ENCODE data around the gene CEP250.
A peak's percentile ranks its signal among the peaks of the same experiment; 100 is the strongest.
"Not testable (repeated sequence)": the region's sequence is repeated elsewhere in the genome, so short reads cannot be mapped to it uniquely, and the experiment has no call there.

The CEP250 gene

DNA sequence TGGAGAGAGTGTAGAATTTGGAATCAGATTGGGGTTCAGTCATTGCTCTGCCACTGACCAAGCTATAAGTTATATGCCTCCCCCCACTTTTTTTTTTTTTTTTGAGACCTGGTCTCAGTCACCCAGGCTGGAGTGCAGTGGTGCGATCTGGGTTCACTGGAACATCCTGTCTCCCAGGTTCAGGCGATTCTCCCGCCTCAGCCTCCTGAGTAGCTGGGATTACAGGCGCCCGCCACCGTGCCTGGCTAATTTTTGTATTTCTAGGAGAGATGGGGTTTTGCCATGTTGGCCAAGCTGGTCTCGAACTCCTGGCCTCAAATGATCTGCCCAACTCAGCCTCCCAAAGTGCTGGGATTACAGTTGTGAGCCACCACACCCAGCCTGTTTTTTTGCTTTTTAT lies 1.3 kb downstream of the CEP250 start:
- not testable (repeated sequence) for DNase-seq (ENCODE audit: low read depth, low spot score)

DNA sequence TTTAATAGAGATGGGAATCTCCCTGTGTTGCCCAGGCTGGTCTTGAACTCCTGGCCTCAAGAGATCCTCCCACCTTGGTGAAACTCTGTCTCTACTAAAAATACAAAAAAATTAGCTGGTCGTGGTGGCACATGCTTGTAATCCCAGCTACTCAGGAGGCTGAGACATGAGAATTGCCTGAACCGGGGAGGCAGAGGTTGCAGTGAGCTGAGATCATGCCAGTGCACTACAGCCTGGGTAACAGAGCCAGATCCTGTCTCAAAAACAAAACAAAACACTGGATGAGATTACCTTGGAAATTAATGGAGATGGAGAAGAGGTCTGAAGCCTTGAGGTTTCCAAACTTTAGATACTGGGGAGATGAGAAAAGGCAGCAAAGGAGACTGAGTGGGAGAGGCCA lies 2.1 kb downstream of the CEP250 start:
- DNase-seq (ENCODE audit: low read depth, low spot score): not testable (repeated sequence)

DNA sequence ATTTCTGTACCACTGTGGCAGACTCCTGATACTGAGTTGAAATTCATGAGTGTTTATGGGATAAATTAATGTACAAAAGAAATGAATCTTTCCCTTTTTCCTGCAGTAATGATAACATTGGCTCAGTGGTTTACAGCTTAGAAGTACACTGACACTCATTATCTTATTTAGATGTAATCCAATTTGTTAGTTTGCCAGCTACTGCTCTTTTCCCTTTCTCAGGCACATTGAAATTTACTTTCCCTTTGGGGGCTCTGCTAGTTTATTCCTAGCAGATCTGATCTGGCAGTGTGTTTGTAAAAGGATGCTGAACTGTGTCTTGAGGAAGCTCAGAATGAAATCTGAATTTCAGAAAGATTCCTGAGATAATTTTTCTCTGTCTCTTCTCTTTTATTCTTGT lies 3.0 kb downstream of the CEP250 start:
- DNase-seq (ENCODE audit: low read depth, low spot score): no peak

DNA sequence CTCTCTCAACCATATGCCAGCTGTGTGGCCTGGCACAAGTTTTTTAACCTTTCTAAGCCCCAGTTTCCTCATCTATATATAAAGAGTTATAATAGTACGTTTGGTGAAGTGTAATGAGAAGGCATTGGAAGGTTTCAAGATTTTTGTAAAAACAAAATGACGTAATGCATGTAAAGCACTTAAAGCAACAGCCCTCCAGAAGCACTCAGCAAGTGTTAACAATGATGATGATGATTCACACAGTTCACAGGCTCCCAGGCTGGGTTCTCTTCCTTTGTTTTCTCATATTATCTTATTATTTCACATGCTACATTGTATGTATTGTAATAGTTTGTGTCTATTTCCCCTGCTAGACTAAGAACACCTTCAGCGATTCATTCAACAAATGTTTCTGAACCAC lies 6.2 kb downstream of the CEP250 start:
- DNase-seq (ENCODE audit: low read depth, low spot score): no peak

DNA sequence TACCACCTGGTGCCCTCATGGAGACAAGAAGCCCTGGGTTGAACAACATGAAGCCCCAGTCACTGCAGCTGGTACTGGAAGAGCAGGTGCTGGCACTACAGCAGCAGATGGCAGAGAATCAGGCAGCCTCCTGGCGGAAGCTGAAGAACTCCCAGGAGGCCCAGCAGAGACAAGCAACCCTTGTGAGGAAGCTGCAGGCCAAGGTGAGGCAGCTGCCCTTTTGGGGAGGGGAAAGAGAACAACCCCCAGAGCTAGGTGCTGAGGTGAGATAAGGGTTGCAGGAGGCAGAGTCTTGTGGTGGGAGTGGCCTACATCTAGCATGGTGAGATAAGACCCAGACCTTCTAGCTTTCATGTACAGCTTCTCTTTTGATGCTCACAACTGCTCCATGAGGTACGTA lies 7.0 kb downstream of the CEP250 start:
- no peak for DNase-seq (ENCODE audit: low read depth, low spot score)

DNA sequence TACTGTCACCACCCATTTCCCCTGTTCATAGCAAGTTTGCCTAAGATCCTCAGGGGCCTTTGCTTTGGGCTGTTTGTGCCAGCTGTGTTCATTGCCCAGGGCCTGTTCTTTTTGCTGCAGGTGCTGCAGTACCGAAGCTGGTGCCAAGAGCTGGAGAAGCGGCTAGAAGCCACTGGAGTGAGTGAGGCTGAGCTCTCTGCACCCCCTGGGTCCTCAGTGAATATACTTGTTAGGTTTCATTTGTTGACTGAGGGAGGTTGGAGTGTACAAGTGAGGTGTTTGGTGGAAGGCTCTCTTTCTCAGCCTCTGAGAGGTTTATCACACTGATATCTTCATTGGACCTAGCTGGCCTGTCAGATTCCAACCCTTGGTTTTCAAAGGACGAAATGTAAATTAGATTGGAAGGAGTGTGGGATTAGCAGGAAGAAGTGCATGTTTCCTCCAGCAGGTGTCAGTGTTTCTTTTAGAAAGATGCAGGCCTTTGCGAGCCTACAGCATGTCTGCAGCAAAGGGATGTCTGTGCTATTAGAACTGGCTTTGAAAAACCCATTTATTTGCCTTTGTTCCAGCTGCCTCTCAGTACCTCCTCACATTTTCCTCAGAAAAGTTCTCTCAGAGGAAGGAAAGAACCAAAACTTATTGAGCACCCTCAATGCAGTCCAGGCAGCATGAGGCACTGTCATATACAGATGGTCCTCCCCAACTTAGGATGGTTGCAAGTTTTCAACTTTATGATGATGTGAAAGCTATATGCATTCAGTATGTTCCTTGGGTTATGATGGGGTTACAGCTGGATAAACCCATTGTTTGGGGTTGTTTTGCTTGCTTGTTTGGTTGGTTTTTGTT lies 8.3 kb downstream of the CEP250 start:
- peak; percentile 76 for DNase-seq (ENCODE audit: low read depth, low spot score)

DNA sequence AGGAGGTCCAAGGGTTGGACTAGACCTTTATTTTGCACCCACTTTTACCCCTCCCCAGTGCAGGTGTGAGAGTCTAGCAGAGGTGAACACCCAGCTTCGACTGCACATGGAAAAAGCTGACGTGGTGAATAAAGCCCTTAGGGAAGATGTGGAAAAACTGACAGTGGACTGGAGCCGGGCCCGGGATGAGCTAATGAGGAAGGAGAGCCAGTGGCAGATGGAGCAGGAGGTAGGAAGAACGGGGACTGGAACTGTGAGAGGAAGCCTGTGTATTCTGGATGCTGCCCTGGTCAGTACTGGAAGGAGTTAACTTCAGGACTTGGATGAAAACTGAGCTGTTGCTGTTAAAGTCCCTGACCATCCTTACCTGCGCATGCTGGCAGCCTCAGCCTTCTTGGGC lies 10.6 kb downstream of the CEP250 start:
- no peak for DNase-seq (ENCODE audit: low read depth, low spot score)

DNA sequence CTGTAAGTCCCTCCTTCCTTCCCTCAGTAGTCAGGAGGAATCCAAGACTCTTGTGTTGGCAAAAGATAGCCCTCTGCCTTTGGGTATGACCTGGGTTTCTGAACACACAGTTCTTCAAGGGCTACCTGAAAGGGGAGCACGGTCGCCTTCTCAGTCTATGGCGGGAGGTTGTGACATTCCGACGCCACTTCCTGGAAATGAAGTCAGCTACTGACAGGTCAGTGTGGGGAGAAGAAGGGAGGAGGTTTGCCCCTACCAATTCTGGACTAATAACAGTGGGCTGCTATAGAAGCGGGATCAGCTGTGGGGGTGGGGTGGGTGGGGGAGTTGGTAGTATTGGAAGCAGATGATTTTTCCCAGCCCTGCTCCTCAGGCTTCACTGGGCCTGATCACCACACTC lies 11.5 kb downstream of the CEP250 start:
- no peak for DNase-seq (ENCODE audit: low read depth, low spot score)

DNA sequence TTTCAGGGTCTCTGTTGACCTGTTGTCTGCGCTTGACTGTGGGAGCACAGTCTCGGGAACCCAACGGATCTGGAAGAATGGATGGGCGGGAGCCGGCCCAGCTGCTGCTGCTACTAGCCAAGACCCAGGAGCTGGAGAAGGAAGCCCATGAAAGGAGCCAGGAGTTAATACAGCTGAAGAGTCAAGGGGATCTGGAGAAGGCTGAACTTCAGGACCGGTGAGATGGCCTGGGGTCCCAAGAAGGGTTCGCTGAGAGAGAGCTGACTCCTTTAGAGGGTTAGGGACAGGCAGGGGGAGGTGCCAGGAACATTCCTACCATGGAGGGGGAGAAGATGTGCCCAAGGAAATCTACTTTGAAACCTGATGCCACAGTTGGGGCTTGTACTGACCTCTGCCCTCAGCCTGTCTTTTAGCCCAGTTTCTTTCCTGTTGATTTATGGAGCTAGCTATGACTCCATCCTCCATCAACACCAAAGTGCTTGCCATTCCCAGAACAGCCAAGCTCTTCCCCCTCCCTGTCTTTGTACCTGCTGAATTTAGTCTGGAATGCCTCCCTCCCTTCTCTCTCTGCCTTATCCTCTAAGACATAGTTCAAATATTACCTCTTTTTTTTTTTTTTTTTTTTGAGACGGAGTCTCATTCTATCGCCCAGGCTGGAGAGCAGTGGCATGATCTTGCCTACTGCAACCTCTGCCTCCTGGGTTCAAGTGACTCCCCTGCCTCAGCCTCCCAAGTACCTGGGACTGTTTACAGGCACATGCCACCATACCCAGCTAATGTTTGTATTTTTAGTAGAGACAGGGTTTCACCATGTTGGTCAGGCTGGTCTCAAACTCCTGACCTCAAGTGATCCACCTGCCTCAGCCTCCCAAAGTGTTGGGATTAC lies 12.2 kb downstream of the CEP250 start:
- DNase-seq (ENCODE audit: low read depth, low spot score): peak; percentile 86

DNA sequence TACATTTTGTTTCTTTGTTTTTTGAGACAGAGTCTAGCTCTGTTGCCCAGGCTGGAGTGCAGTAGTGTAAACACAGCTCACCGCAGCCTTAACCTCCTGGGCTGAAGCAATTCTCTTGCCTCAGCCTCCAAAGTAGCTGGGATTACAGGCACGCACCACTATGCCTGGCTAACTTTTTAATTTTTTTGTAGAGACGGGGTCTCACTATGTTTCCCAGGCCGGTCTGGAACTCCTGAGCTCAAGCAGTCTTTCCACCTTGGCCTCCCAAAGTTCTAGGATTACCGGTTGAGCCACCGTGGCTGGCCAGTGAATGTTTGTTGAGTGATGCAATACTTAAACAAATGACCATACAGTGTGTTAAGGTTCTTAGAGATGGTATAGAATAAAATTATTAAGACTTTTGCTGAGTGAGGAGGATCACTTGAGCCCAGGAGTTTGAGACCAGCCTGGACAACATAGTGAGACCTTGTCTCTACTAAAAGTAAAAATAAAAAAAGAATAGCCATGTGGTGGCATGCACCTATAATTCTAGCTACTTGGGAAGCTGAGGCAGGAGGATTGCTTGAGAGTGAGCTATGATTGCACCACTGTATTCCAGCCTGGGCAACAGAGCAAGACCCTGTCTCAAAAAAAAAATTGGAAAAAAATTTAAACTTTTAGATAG lies 13.4 kb downstream of the CEP250 start:
- no peak for DNase-seq (ENCODE audit: low read depth, low spot score)

DNA sequence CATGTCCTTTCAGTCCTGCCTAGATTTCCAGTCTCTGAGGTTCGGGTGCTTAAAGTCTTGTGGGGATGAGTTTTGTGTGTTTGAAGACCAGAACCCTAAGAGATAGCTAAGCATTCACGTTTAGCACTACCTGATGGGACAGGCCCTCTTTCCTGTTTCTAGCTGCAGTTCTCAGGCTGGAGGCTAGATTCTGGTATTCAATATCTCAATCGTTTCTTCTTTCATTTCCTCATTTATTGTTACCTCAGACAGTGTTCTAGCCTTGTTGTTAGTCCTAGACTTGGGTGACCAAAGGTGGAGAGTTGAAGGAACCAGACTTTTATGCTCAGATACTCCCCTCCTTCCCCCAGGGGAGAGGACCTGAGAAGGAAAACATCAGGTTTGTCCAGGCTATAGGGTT lies 16.8 kb downstream of the CEP250 start:
- DNase-seq (ENCODE audit: low read depth, low spot score): no peak

DNA sequence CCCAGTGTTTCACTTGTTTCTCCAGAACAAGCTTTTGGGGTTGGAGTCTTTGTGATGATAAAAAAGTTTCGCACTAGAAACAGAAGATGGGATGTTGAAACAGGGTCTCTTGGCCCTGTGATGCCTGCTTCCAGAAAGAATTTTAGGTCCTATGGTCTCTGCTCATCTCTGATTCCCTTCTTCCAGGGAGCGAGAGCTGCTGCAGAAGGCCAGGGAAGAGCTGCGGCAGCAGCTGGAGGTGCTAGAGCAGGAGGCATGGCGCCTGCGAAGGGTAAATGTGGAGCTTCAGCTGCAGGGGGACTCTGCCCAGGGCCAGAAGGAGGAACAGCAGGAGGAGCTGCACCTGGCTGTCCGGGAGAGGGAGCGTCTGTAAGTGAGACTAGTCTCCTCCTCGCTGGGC lies 18.3 kb downstream of the CEP250 start:
- no peak for DNase-seq (ENCODE audit: low read depth, low spot score)

DNA sequence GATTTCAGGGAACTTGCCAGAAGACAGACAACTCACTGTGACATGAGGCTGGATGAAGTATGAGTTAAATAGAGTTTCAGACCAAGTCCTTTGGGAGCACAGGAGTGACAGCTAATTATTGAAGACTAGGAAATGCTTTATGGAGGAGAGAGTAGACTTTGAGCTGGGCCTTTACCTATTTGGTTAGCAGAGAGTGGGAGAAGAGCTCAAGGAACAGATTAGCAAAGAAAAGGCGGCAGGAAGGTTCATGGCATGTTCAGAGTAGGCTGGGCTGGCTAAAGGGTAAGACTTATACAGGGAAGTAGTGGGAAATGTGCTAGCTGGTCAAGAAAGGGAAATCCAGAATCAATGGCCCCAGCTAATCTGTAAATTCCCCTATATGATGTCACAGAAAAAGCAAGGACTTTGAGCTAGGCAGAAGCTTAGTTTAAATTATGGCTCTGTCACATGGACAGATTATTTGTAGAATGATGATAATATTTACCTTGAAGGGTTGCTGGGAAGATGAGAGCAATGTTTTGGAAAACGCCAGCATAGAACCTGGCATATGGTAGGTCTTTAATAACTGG lies 19.0 kb downstream of the CEP250 start:
- no peak for DNase-seq (ENCODE audit: low read depth, low spot score)

DNA sequence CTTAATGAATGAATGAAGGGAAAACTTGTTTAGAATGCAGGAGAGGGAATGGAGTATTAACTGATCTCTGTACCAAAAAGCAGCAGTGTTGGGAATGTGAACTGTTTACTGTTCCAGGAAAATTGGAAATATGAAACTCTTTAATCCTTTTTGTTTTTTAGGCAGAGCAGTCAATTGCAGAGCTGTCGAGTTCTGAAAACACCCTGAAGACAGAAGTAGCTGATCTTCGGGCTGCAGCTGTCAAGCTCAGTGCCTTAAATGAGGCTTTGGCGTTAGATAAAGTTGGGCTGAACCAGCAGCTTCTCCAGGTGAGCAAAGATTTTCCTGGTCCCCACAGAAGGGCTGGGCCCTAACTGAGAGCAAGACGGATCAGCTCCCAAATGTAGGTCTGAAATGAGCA lies 20.9 kb downstream of the CEP250 start:
- no peak for DNase-seq (ENCODE audit: low read depth, low spot score)

DNA sequence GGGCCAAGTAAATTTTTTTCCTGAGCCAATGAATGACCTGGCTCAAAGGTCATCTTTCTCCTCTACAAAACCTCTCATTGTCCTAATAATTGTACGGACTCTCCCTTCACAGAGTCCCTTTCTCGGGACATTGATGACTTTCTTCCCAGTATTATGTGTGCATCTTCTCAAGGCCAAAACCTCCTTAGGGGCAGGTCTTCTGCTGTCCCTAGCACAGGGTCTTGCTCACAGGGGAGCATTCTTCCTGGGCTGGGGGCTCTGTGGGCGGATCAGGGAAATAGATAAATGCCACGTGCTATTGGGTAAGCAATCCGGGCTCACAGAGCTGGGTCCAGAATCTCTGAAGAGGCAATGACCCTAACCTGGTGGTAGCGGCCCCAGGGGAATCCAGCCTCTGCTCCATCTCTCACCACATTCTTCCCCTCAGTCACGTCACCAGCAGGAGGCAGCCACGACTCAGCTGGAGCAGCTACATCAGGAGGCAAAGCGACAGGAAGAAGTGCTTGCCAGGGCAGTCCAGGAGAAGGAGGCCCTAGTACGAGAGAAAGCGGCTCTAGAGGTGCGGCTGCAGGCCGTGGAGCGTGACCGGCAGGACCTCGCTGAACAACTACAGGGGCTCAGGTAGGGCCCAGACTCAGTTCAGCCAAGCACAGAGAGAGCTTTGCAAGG lies 23.5 kb downstream of the CEP250 start:
- DNase-seq (ENCODE audit: low read depth, low spot score): peak; percentile 69

DNA sequence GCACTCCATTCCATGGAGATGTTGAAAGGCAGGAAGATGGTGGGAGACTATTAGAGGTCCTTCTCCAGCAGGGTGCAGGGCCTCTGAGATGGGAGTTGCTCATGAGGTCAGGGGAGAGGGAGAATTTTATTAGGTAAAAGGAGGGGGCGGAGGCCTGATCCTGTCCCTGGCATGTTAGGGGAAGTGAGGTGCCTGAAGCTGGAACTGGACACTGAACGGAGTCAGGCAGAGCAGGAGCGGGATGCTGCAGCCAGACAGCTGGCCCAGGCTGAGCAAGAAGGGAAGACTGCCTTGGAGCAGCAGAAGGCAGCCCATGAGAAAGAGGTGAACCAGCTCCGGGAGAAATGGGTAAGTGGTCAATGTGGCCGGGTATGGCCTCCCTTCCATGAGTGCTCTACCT lies 24.4 kb downstream of the CEP250 start:
- DNase-seq (ENCODE audit: low read depth, low spot score): no peak

DNA sequence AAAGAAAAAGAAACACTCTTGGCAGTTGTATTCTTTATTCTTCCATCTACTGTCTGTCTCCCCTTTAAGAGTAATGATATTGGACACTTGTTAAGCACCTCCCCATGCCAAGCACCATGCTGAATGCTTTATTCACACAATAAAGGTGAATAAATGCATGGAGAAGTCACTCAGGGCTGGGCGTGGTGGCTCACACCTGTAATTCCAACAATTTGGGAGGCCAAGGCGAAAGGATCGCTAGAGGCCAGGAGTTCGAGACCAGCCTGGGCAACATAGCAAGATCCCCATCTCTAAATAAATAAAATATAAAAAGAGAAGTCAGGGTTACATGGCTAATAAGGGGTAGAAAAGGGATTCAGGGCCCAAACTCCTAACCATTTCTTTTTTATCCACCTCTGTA lies 32.1 kb downstream of the CEP250 start:
- no peak for DNase-seq (ENCODE audit: low read depth, low spot score)

DNA sequence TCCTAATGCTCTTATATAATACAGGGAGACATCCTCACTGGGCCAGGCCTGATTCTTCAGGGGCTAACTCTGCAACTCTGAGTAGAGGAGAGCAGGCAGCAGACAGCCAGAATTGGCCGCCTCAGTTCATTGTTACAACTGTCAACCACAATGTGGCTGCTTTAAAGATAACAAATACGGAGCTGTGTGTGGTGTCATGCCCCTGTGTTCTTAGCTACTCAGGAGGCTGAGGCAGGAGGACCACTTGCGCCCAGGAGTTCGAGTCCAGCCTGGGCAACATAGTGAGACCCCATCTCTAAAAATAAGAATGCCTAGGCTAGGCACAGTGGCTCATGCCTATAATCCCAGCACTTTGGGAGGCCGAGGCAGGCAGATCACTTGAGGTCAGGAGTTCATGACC lies 34.3 kb downstream of the CEP250 start:
- no peak for DNase-seq (ENCODE audit: low read depth, low spot score)

DNA sequence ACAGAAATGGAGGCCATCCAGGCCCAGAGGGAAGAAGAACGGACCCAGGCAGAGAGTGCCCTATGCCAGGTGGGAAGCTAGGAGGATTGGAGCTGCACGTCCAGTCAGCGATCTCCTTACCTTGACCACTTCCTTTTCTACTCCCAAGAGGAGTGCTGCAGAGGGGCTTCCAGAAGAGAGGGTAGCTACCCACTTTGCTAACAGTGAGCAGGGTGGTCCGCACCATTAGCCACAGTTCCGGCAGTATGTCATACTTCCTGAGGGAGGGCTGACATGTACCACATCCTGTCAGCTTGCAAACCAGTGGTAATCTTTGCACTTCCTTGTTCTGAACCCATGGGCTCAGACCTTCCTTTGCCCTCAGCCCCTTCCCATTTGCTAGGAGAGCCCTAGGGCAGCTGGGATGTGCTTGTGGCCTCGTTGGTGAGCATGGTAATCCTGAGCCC lies 35.4 kb downstream of the CEP250 start:
- no peak for DNase-seq (ENCODE audit: low read depth, low spot score)

DNA sequence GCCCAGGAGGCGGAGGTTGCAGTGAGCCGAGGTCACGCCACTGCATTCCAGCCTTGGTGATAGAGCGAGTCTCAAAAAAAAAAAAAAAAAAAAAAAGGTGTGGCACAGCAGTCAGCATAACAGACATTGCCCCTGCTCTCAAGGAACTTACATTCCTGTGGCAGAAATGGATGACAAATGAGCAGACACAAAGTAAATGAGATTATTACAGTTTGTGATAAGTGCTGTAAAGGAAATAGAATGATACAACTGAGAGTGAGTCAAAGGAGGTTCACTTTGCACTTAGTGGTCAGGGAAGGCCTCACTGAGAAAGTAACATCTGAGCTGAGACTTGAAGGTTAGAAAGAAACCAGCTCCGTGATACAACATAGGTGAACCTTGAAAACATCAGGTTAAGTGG lies 36.4 kb downstream of the CEP250 start:
- no peak for DNase-seq (ENCODE audit: low read depth, low spot score)

DNA sequence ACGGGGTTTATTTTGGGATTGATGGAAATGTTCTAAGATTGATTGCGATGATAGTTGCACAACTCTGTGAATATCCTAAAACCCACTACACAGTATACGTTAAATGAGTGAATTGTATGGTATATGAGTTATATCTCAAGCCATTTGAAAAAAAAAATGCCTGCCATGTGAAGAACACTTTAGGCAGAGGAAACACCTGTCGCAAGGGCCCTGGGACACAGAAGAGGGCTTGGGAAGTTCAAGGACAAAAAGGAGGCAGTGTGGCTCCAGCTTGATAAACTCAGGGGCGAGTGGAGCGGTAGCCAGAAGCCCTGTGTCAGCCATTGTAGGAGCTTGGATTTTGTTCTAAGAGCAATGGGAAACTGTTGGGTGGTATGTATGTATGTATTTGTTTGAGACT lies 37.0 kb downstream of the CEP250 start:
- DNase-seq (ENCODE audit: low read depth, low spot score): no peak

Measured in ELF-1 (cell line).